Measurements from ENCODE around the gene RSKR.

Gene RSKR

DNA sequence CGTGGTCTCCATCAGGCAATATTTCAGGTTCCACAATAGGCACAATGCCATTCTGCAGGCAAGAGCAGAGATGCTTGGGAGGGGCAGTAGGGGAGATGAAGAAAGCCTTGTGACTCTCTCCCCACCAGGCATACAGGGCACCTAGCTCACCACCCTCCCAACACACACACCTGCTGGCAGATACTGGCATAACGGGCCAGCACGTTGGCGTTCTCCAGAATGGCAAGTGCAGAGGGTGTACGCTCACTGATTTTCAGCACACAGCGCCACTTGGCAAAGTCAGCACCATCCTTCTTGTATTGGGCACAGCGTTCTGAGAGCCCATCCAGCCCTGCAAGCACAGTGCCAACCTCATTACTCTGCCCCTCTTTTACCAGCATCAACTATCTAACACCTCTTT, 39.5 kb downstream of the RSKR start:
- Histone ChIP-seq H3K4me1 (ENCODE audit: insufficient read depth, low read length, severe bottlenecking) (peaks cover 42% of the 10 kb centered on the region), H3K27ac (ENCODE audit: low read depth, low read length, poor library complexity, severe bottlenecking) (no peak overlapping the region), H3K9me3 (ENCODE audit: low read length) (no peaks in the 10 kb centered on the region), H3F3A (ENCODE audit: insufficient read depth, low read length) (no peaks in the 10 kb centered on the region; the same call in 1 of the 2 replicates), H3K36me3 (ENCODE audit: insufficient read depth, low read length) (peaks cover 49% of the 10 kb centered on the region), H3K79me2 (ENCODE audit: insufficient read depth, low read length) (peaks cover 5% of the 10 kb centered on the region; the same call in 1 of the 2 replicates), H2AFZ (ENCODE audit: low read length) (no peak overlapping the region), H3K4me2 (ENCODE audit: low read length) (no peak overlapping the region), H3K4me3 (ENCODE audit: low read depth, low read length, poor library complexity, severe bottlenecking) (no peak overlapping the region), H3K9me2 (ENCODE audit: low read depth, low read length) (no peaks in the 10 kb centered on the region), H4K20me1 (ENCODE audit: insufficient read depth, low read length) (no peaks in the 10 kb centered on the region), H3K9ac (ENCODE audit: low read length) (no peak overlapping the region), H3K27me3 (ENCODE audit: insufficient read depth, low read length) (no peaks in the 10 kb centered on the region)
- no peak for TF ChIP-seq EZH2 (IDR thresholded peaks at IDR 0.05; ENCODE audit: borderline replicate concordance, low read length)
- TF ChIP-seq, protein P1, sequence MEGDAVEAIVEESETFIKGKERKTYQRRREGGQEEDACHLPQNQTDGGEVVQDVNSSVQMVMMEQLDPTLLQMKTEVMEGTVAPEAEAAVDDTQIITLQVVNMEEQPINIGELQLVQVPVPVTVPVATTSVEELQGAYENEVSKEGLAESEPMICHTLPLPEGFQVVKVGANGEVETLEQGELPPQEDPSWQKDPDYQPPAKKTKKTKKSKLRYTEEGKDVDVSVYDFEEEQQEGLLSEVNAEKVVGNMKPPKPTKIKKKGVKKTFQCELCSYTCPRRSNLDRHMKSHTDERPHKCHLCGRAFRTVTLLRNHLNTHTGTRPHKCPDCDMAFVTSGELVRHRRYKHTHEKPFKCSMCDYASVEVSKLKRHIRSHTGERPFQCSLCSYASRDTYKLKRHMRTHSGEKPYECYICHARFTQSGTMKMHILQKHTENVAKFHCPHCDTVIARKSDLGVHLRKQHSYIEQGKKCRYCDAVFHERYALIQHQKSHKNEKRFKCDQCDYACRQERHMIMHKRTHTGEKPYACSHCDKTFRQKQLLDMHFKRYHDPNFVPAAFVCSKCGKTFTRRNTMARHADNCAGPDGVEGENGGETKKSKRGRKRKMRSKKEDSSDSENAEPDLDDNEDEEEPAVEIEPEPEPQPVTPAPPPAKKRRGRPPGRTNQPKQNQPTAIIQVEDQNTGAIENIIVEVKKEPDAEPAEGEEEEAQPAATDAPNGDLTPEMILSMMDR (IDR thresholded peaks at IDR 0.05; ENCODE audit: low read length) = peak; percentile 5; the same call in 1 of the 2 replicates

DNA sequence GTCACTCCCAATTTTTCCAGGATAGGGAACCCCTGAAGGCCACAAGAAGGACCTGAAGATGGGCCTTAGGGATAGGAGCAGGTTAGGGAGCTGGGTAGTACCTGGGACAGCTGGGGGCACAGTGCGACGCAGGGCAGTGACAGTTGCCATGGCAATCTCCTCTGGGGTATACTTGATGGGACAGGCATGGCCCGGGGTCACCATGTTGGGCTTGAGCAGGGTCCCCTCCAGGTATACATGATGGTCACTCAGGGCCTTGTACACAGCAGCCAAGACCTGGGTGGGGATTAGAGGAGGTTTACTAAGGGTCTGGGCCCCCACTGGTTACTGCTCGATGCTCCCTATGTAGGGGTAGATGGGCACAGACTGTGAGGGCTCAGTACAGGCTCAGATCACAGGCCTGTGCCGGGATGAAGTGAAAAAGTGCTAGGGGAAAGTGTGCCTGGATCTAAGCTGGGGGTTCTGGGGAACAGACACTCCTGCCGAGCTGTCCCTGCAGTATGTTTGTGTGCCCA, 40.0 kb downstream of the RSKR start:
- no peaks in the 10 kb centered on the region for H3K9me2 ChIP-seq (ENCODE audit: low read depth, low read length)
- no peaks in the 10 kb centered on the region for H3F3A ChIP-seq (ENCODE audit: insufficient read depth, low read length)
- H3K4me1 ChIP-seq (ENCODE audit: insufficient read depth, low read length, severe bottlenecking) = peaks cover 46% of the 10 kb centered on the region
- H3K4me2 ChIP-seq (ENCODE audit: low read length) = no peak overlapping the region
- H3K27ac ChIP-seq (ENCODE audit: low read depth, low read length, poor library complexity, severe bottlenecking) = no peak overlapping the region
- no peak overlapping the region for H3K9ac ChIP-seq (ENCODE audit: low read length)
- TF ChIP-seq, protein P1 (IDR thresholded peaks at IDR 0.05; ENCODE audit: low read length) = no peak
- no peak for TF ChIP-seq EZH2 (IDR thresholded peaks at IDR 0.05; ENCODE audit: borderline replicate concordance, low read length)
- H2AFZ ChIP-seq (ENCODE audit: low read length) = no peak overlapping the region
- no peaks in the 10 kb centered on the region for H3K9me3 ChIP-seq (ENCODE audit: low read length)
- no peaks in the 10 kb centered on the region for H4K20me1 ChIP-seq (ENCODE audit: insufficient read depth, low read length)
- peaks cover 5% of the 10 kb centered on the region; the same call in 1 of the 2 replicates for H3K79me2 ChIP-seq (ENCODE audit: insufficient read depth, low read length)
- H3K4me3 ChIP-seq (ENCODE audit: low read depth, low read length, poor library complexity, severe bottlenecking) = no peak overlapping the region
- peaks cover 44% of the 10 kb centered on the region for H3K36me3 ChIP-seq (ENCODE audit: insufficient read depth, low read length)
- H3K27me3 ChIP-seq (ENCODE audit: insufficient read depth, low read length) = no peaks in the 10 kb centered on the region

DNA sequence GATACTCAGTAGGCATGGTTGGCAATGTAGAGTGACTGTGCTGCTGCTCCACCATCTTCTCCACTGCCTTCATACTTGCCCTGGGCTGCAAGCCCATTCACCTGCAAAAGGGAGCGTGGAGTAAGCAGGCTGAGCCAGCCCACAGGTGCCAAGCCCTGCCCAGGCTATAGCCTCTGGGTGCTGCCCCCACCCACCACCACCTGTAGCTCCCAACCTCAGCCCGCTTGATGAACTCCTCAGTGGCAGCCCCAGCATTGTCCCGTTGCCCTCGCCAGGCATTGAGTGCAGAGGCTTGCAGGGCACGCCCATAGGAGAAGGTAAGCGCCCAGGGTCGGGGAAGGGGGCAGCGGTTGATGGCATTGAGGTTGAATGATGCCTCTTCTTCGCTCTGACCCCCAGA, 40.5 kb downstream of the RSKR start:
- H3K36me3 ChIP-seq (ENCODE audit: insufficient read depth, low read length) = peaks cover 39% of the 10 kb centered on the region
- H3K27me3 ChIP-seq (ENCODE audit: insufficient read depth, low read length) = no peaks in the 10 kb centered on the region
- H3K9me3 ChIP-seq (ENCODE audit: low read length) = no peaks in the 10 kb centered on the region
- H3F3A ChIP-seq (ENCODE audit: insufficient read depth, low read length) = no peaks in the 10 kb centered on the region
- H3K4me3 ChIP-seq (ENCODE audit: low read depth, low read length, poor library complexity, severe bottlenecking) = no peak overlapping the region
- H4K20me1 ChIP-seq (ENCODE audit: insufficient read depth, low read length) = no peaks in the 10 kb centered on the region
- peaks cover 5% of the 10 kb centered on the region; the same call in 1 of the 2 replicates for H3K79me2 ChIP-seq (ENCODE audit: insufficient read depth, low read length)
- no peak overlapping the region for H3K9ac ChIP-seq (ENCODE audit: low read length)
- H3K27ac ChIP-seq (ENCODE audit: low read depth, low read length, poor library complexity, severe bottlenecking) = no peak overlapping the region
- H3K9me2 ChIP-seq (ENCODE audit: low read depth, low read length) = no peaks in the 10 kb centered on the region
- no peak overlapping the region for H2AFZ ChIP-seq (ENCODE audit: low read length)
- H3K4me1 ChIP-seq (ENCODE audit: insufficient read depth, low read length, severe bottlenecking) = peaks cover 47% of the 10 kb centered on the region
- H3K4me2 ChIP-seq (ENCODE audit: low read length) = no peak overlapping the region
- TF ChIP-seq, protein P1 (IDR thresholded peaks at IDR 0.05; ENCODE audit: low read length) = no peak
- no peak for TF ChIP-seq EZH2 (IDR thresholded peaks at IDR 0.05; ENCODE audit: borderline replicate concordance, low read length)
